GM10266 (cell line): ENCODE results near the gene KMT2C.

ENCODE experiments used
- DNase-seq: peaks from one replicate; pipeline ENCODE4 v3.0.0; 2012; ENCODE audit errors: extremely low spot score
- TF ChIP-seq, protein P1 (sequence below): IDR thresholded peaks from 2 replicates; pipeline ENCODE4 v1.5.1; 2012; ENCODE audit warnings: mild to moderate bottlenecking, low read depth; ENCODE audit not compliant: control insufficient read depth, insufficient read depth; ENCODE audit errors: missing control alignments

Gene KMT2C

DNA sequence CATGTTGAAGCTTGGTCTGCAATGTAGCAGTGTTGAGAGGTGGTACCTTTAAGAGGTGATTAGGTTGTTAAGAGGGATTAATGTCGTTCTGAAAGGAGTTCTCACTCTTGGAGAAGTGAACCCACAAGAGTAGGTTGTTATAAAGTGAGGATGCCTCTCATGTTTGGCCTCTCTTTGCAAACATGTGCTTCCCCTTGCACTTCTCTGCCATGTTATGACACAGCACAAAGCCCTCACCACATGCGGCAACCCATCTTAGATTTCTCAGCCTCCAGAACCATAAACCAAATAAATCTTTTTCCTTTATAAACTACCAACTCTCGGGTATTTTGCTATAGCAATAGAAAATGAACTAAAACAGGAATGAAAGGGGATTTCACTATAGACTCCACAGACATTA lies 66.3 kb downstream of the KMT2C start:
- TF ChIP-seq, protein P1, sequence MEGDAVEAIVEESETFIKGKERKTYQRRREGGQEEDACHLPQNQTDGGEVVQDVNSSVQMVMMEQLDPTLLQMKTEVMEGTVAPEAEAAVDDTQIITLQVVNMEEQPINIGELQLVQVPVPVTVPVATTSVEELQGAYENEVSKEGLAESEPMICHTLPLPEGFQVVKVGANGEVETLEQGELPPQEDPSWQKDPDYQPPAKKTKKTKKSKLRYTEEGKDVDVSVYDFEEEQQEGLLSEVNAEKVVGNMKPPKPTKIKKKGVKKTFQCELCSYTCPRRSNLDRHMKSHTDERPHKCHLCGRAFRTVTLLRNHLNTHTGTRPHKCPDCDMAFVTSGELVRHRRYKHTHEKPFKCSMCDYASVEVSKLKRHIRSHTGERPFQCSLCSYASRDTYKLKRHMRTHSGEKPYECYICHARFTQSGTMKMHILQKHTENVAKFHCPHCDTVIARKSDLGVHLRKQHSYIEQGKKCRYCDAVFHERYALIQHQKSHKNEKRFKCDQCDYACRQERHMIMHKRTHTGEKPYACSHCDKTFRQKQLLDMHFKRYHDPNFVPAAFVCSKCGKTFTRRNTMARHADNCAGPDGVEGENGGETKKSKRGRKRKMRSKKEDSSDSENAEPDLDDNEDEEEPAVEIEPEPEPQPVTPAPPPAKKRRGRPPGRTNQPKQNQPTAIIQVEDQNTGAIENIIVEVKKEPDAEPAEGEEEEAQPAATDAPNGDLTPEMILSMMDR = no peak
- DNase-seq = no peak

DNA sequence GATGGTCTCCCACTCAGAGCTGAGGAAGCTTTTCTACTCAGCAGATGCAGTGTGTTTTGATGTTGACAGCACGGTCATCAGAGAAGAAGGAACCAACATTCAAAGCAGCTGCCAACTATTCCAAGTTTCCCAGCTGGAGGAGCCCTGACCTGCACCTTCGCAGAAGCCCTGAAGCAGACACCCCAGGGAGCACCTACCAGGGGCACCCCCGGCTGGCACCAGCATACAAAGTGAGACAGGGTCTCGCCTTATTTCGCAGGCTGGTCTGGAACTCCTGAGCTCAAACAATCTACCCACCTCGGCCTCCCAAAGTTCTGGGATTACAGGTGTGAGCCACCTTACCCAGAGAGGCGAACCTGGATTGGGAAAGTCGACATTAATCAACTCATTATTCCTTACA lies 68.6 kb downstream of the KMT2C start:
- DNase-seq = no peak
- TF ChIP-seq, protein P1 = no peak

DNA sequence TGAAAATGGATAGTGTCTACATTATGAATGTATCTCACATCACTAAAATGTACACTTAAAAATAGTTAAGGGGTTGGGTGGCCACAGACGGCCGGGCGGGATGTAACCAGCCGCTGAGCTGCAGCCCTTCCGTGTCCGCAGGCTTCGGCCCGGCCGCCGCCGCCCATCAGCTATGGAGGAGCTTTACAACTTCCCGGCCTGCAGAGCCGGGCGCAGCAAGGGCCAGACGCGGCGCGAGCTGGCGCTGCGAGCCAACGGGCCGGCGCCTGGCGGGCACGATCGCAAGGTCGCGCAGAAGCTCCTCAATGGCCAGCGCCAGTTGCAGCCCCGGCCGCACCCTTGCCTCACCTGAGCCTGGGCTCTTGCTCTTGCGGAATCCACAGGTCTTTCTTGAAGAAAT lies 69.1 kb downstream of the KMT2C start:
- TF ChIP-seq, protein P1 = no peak
- no peak for DNase-seq

DNA sequence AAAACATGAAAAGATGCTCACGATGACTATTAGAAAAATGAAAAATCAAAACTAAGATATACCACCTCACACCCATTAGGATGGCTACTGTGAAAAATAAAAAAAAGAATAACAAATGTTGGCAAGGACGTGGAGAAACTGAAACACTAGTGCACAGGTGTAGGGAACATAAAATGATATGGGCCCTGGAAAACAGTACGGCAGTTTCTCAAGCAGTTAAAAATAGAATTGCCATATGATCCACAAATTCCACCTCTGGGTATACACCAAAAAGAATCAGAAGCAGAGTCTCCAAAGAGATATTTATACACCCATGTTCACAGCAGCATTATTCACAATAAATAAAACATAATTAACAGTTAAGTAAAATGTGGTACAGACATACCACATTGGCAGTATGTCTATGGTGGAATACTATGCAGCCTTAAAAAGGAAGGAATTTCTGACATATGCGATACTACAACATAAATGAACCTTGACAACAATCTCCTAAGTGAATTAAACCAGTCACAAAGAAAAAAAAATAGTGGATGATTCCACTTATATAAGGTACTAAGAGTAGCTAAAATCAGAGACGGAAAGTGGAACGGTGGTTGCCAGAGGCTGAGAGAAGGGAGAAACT lies 69.7 kb downstream of the KMT2C start:
- DNase-seq = no peak
- TF ChIP-seq, protein P1 = no peak

DNA sequence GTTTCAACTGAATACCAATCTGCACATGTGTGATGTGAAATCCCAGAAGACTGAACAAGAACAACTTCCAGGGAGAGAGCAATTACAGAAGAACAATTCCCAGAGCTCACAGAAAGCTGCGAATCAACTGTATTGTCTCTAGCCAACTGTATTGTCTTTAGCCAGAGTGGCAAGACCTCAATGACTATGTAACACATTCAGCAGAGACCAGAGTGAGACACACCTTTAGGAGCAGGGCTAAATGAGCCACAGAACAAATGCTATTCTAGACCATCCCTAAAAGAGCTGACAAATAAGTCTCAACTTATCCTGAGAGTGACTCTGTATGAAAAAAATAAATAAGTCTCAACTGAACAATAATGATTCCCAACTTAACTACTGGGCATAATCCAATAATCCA lies 72.0 kb downstream of the KMT2C start:
- TF ChIP-seq, protein P1 = no peak
- DNase-seq = no peak

DNA sequence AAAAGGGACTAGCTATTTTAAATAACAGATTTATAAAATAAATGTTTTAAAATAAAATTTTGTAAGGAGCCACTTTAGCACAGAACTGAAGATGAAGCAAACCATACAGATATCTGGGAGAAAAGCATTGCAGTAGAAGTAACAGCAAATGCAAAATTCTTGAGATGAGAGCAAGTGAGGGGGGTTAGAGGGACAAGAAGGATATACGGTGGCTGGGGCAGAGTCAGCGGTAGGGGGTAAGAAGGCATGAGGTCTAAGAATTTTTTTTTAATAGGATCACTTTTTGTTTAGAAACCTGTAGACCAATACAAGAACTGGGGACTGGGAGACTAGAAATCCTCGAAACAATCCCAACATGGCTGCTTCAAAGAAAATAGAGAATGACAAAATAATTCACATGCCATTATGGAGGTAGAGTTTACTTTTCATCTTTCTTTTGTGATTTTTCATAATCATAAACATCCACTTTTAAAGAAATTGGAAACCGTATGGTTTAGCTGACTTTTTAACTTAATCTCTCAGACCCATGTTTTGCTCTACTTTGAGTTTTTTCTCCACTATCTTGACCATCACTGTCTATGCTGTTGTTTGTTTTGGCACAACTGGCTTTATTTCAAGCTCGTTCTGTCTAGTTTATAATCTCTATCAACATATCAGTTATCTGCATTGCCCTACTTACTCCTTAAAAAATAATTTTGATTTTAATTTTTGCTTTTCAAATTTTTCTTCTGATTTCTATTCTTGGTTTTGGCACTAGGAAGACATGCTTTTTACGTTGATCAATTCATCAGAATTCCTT lies 73.5 kb downstream of the KMT2C start:
- TF ChIP-seq, protein P1 = no peak

DNA sequence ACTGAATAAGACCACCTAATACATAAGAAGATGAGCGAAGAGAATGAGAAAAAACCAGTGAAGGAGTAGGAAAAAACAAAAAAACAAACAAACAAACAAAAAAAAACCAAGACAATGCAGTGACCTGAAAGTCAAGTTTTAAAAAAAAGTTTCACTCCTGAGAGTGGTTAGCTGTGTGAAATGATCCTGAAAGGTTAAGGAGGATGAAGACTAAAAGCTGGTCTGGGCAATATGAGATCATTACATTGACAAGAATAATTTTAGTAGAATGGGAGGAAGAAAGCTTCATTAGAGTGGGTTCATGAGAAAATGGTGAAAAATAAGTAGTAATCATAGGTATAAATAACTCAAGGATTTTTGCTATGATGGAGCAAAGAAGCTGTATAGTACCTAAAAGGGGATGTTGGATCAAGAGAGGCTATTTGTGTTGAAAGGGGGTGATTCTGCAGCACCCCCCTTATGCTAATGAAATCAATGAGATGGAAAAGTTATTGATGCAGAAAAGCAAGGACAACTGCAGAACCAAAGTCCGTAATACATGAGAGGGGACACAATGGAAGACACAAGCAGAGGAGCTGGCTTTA lies 80.2 kb downstream of the KMT2C start:
- DNase-seq = no peak
- TF ChIP-seq, protein P1 = no peak

More for the DNA sequence above, 73.5 kb downstream of the KMT2C start:
- no peak for DNase-seq
